SH-SY5Y (cell line): ENCODE data around the gene DDO.

Experiments used
- GATA2 ChIP-seq: IDR thresholded peaks from 2 replicates; pipeline ENCODE4 v1.6.1; 2011; ENCODE audit warnings: mild to moderate bottlenecking, low read depth, low read length
- GATA3 ChIP-seq: IDR thresholded peaks from 2 replicates; pipeline ENCODE4 v1.6.1; 2011; ENCODE audit warnings: low read depth, mild to moderate bottlenecking, low read length, moderate library complexity

GRCh38 chr6:110387986-110388385, 27.4 kb downstream of the DDO start:
- TF ChIP-seq GATA2 (no peak), GATA3 (no peak)
